GM18909 (cell line): ENCODE results near the gene ACOX2.
A peak's percentile ranks its signal among the peaks of the same experiment; 100 is the strongest.
"Not testable (repeated sequence)": the region's sequence is repeated elsewhere in the genome, so short reads cannot be mapped to it uniquely, and the experiment has no call there.

ENCODE experiments used
- ATAC-seq: cut with Tn5 transposase; IDR thresholded peaks from one replicate; pipeline ENCODE4 v1.9.1; 2021; ENCODE audit warnings: mild to moderate bottlenecking; ENCODE audit not compliant: unreplicated experiment, poor library complexity

The ACOX2 gene

DNA sequence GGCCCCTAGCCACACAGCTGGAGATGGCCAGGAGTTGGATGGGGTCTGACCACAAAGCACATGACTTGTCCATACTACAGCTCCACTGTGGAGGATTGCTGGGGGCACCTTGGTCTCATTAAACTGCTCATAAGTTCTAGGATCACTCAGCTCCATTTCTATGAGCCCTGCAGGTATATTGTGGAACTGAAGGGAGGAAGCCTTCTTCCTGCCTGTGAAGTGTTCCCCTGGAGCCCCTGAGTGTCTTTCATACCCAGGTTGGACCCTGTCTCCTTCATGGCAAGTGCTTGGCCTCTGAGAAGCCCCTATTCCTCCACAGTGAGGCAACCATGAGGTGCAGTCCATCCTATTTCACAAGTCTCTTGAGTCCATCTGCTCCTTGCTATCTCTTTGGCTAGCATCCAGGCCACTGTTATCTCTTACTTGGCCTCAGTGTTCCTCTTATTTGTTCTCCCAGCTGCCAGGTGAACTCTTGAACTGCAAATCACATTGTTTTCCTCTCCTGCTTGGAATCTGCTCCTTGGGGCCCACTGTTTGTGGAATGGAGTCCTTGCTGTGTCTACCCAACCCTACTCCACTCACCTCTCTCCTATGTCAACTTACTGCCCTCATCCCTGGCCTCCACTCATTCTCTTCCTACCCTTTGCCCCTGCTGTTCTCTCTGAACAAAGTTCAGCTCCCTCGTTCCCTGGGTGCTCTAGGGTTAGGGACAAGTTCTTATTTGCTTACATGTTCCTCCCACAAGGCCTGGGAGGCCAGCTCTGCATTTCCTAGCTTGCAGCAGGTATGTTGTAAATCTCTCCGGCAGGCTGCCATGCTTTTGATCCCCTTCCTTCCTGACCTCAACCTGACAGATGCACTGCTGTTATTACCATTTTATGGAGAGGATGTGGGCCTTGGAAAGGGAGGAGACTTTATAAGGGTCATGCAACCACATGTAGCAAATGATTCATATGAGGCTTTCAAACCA lies 1.2 kb downstream of the ACOX2 start:
- ATAC-seq, result no peak

GRCh38 chr3:58534592-58535494 lies 2.1 kb downstream of the ACOX2 start:
- no peak for ATAC-seq

GRCh38 chr3:58532794-58533220 lies 4.2 kb downstream of the ACOX2 start:
- peak; percentile 92 for ATAC-seq

DNA sequence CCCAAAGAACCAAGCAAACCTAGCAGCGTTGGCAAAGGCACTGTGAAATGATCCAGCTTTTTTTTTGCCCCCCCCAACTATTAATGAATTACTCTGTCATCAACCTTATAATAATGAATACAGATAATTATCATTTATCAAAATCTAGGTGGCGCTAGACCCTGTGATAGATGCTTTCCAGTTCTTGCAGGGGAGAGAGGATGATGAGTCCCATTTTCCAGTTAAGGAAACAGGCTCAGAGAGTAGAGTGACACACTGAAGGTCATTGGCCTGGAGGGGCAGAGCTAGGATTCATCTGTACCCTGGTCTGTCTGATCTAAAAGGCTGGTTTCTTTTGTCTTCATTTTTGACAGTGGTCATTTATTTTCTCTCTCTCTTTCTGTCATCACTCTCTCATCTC lies 5.0 kb downstream of the ACOX2 start:
- no peak for ATAC-seq

- ATAC-seq, result no peak
Measured at GRCh38 chr3:58531555-58531954, 5.4 kb downstream of the ACOX2 start.

DNA sequence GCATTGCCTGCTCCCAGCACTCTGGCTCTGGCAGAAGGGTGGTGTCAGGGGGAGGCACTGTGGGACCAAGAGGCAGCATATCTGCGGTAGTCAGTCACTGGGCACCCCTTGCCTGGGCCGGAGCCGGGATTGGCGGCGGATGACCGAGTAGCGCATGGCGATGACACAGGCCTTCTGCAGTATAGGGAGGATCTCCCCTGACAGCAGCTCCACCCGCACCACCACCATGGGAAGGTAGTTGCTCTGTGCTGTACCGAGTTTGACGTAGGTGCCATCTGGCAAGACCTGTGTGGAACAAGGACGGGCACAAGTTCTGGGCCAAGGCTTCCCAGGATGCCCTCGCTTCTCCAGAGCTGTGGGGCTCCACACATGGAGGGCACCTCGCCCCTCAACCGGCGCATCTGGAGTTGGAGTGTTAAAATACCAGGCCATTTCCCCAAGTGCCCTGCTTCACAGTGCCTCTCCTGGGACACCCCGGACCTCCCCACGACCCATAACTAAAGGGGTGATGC lies 6.6 kb downstream of the ACOX2 start:
- no peak for ATAC-seq

- no peak for ATAC-seq
Measured at GRCh38 chr3:58529516-58530353, 7.3 kb downstream of the ACOX2 start.

GRCh38 chr3:58528629-58529028 lies 8.4 kb downstream of the ACOX2 start:
- no peak for ATAC-seq

- ATAC-seq, result not testable (repeated sequence)
Measured at GRCh38 chr3:58527440-58527839, 9.6 kb downstream of the ACOX2 start.

DNA sequence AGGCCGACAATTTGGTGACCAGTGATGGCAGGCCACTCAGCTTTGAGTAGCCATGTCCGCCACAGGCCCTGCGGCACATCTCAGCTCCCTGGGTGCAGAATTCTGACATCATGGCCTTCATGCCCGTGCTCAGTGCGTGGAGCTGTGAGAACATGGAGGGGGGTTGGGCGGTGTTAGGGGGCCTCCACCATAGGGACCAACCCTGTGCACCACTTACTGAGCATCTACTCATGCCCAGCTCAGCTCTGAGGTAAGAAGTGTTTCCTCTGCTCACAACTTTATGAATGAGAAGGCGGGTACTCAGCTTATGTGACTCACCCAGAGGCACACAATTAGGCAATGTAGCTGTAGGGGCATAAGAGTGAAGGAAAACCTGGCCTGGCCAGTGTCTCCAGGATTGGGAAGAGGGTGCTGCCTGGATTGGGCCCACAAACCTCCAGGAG lies 10.5 kb downstream of the ACOX2 start:
- ATAC-seq, result no peak

GRCh38 chr3:58524326-58524888 lies 12.6 kb downstream of the ACOX2 start:
- ATAC-seq, result no peak

GRCh38 chr3:58522759-58523425 lies 14.1 kb downstream of the ACOX2 start:
- no peak for ATAC-seq

- no peak for ATAC-seq
Measured at GRCh38 chr3:58521917-58522631, 14.9 kb downstream of the ACOX2 start.

GRCh38 chr3:58521336-58521670 lies 15.7 kb downstream of the ACOX2 start:
- no peak for ATAC-seq

DNA sequence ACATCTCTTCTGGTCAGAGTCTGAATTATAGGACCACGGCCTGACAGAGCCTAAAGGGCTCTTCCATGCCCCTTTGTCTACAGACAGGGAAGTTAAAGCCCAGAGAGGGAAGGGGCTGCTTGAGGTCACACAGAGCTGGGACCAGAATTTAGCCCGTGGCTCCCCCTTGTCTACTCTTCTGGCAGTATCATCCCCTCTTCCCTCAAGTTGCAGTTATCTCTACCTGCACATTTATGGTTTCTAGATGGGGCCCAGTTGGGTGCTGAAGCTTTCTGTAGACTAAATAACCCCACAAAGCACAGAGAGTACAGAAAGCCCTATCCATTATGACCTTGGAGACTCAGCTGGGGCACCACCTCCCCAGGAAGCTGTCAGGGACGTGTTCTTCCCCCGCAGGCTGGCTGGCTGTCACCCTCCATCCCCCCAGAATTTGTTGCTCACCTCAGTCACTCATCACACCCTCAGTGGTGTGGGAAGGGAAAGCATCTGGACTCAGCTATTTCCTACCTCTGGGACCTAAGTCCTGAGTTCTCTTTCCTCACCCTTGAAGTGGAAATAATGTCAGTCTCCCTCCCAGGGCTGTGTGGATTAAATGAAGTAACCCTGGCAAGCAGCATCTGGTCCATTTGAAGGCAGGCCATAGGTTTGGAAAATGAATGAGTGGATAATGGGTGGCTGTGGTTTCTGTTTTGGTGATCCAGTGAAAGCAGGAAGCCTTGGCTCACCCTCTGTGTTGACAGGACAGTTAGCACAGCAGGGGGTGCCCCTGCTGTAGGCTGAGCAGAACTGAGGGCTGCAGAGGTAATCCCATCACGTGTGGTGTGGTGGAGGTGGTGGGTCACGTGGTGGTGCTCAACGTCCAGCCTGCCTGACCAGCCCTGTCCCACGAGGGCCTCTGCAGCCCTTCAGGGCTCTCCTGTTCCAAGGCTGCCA lies 16.3 kb downstream of the ACOX2 start:
- no peak for ATAC-seq

GRCh38 chr3:58519668-58520402 lies 17.2 kb downstream of the ACOX2 start:
- no peak for ATAC-seq

DNA sequence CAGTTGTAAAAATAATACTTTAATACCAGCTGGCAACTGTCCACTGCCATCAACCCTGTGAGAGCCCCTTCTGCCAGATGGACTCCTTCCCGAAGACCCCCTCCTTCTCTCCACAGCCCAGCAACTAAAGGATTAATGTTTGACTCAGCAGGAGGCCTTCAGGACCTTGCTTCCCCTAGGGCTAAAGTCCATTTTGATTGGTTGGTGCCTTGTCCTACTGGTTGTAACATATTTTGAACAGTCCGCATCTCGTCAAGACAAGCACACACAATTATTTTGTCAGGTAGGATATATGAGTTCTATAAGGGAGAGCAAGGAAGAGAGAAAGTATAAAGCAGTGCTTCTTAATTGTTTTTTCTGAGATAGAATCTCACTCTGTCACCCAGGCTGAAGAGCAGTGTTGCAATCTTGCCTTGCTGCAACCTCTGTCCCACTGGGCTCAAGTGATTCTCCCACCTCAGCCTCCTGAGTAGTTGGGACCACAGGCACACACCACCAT lies 18.6 kb downstream of the ACOX2 start:
- no peak for ATAC-seq
